Activated naive CD4-positive, alpha-beta T cell treated with anti-CD3 and anti-CD28 coated beads for 36 hours (primary cell): ENCODE data around the gene ATP5MK. TPM values are rescaled to one million over a fixed set of nuclear protein-coding genes. Genes with fewer than 3 reads are reported as not detected.
A peak's percentile ranks its signal among the peaks of the same experiment; 100 is the strongest.

Source experiments
- CTCF ChIA-PET: fragments of 350-600 bp; sonication (Branson Sonifier 250); formaldehyde crosslinking; loops from one replicate; lab custom pipeline; 2021; ENCODE audit warnings: antibody characterized with exemption; lab: Charles Lee
- DNase-seq: peaks from one replicate; pipeline ENCODE4 v3.0.0-alpha.2; 2020
- H3K27ac Mint-ChIP-seq: one replicate; pipeline ENCODE4 v1.8.0; 2021; ENCODE audit warnings: mild to moderate bottlenecking, mixed read lengths
- H3K27me3 Mint-ChIP-seq: one replicate; pipeline ENCODE4 v1.8.0; 2021; ENCODE audit warnings: low read depth, mixed read lengths
- H3K36me3 Mint-ChIP-seq: one replicate; pipeline ENCODE4 v1.8.0; 2021; ENCODE audit warnings: low read depth, mixed read lengths
- H3K4me1 Mint-ChIP-seq: one replicate; pipeline ENCODE4 v1.8.0; 2021; ENCODE audit warnings: low read depth, mixed read lengths
- H3K4me3 Mint-ChIP-seq: one replicate; pipeline ENCODE4 v1.8.0; 2021; ENCODE audit warnings: mild to moderate bottlenecking, moderate library complexity, mixed read lengths
- H3K9me3 Mint-ChIP-seq: one replicate; pipeline ENCODE4 v1.8.0; 2021; ENCODE audit warnings: mixed read lengths
- intact Hi-C: fragments of 100-400 bp; cut with micrococcal nuclease; formaldehyde crosslinking; loops from one replicate; pipeline ENCODE4 v1.15.1; 2023
- microRNA-seq: library from miRNA; unstranded; fragments of <30 nt; microRNA quantifications from one replicate; pipeline ENCODE4 v1.2.0, GENCODE V29; 2022; ENCODE audit warnings: borderline microRNAs expressed, borderline replicate concordance
- total RNA-seq, 2 experiments: library from RNA; stranded (reverse); gene quantifications; one replicate each; pipeline ENCODE4 v1.2.3, GENCODE V29; 2021

ATP5MK gene
- total RNA-seq, 2 experiments from 2014 or later = 422 to 423 TPM

DNA sequence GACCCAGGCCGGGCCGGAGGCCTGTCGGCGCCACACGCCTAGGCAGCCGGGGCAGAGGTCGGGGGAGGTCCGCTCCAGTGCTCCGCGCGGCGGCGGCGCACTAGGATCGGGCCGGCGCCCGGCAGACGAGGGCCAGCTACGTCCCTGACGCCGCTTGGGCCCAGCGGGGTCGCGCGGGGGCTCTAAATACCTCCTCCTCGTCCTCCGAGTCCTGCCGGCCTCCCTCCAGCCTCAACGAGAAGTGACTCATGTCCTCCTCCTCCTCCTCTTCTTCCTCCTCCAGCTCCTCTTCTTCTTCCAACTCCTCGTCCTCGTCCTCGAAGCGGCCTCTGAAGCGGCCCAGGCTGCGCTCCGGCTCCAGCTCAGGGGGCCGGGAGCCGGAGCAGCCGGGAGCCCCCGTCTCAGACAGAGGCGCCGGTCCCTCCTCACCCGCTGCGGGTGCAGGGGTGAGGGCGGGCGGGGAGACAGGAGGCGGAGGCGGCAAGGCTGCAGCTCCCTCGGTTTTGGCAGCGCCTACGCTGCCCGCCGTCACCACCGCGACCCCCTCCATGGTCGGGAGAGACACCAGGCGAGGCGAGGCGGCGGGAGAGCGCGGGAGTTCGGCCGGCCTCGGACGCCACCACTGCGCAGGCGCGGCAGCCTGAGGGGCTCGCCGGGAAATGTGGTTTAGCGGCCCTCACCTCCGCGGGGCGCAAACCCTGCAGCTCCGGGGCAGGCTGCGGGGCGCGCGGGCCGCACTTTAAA is 45.6 kb downstream of the ATP5MK start, which contains the start of gene PCGF6:
PCGF6 (minus strand) TSS at position 624 of the 744 bp plus-strand sequence; CDS start at position 550, 74 bp downstream.
- Mint-ChIP-seq H3K4me1 (peaks cover 12% of the 10 kb centered on the region), H3K9me3 (no peaks in the 10 kb centered on the region), H3K27me3 (no peaks in the 10 kb centered on the region), H3K4me3 (peak within 1 kb of the TSS; percentile 90), H3K27ac (peak within 1 kb of the TSS; percentile 86), H3K36me3 (peaks cover 5% of the 10 kb centered on the region)
- intact Hi-C loops = loop anchor here (1.0 to 5.0 kb wide), 4 partner anchors 18 to 432 kb away; partner anchors contain the start of genes ATP5MK, CNNM2, NT5C2 and PDCD11
- peak; percentile 70 for DNase-seq
- CTCF ChIA-PET = interaction anchor here (1.0 to 3.5 kb wide), 2 partner anchors 16 to 135 kb away, joined by 3 to 8 read pairs; no protein-coding TSS in a partner anchor

DNA sequence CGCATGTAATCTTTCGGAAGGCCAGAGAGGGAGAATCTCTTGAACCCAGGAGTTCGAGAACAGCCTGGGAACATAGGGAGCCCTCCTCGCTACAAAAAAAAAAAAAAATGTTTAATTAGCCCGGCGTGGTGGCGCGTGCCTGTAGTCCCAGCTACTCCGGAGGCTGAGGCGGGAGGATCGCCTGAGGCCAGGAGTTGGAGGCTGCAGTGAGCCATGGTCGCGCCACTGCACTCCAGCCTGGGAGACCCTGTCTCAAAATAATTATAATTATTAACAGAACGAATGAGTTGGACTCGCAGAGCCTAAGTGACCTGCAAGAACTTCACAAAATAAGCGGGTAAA is 46.1 kb downstream of the ATP5MK start:
- H3K9me3 Mint-ChIP-seq = no peaks in the 10 kb centered on the region
- peaks cover 12% of the 10 kb centered on the region for H3K4me1 Mint-ChIP-seq
- DNase-seq = no peak
- CTCF ChIA-PET = interaction anchor here (0.7 to 3.5 kb wide), 3 partner anchors 16 to 407 kb away, joined by 3 to 8 read pairs (median 4); no protein-coding TSS in a partner anchor
- H3K36me3 Mint-ChIP-seq = peaks cover 5% of the 10 kb centered on the region
- peak overlapping the region; percentile 90 for H3K4me3 Mint-ChIP-seq
- no peaks in the 10 kb centered on the region for H3K27me3 Mint-ChIP-seq
- H3K27ac Mint-ChIP-seq = no peak overlapping the region
- intact Hi-C loops = loop anchor here (2.0 to 5.0 kb wide), 2 partner anchors 47 to 158 kb away; partner anchors contain the start of genes ATP5MK, NT5C2 and PDCD11

Small RNAs within 50 kb of the gene (microRNA-seq; reads per million reads assigned to microRNA genes)
- 3,648 reads per million, percentile 93 among the genes with 10 or more reads in this experiment for gene MIR1307

Other genes starting within 250 kb of the ATP5MK start
- 10 to 100 TPM; 39.3 to 44.3 TPM for gene NT5C2, start 203.2 kb downstream of the ATP5MK start, total RNA-seq
- under 1 TPM in 1 of 2 experiments, not detected in 1; 0.17 TPM for gene RPEL1, start 150.6 kb downstream of the ATP5MK start, total RNA-seq
- gene INA, start 119.3 kb downstream of the ATP5MK start, total RNA-seq = under 1 TPM; 0.10 TPM
- 10 to 100 TPM; 10.6 to 10.7 TPM for gene PCGF6, start 45.3 kb downstream of the ATP5MK start, total RNA-seq
- gene TAF5, start 28.5 kb downstream of the ATP5MK start, total RNA-seq = 10 to 100 TPM; 16.3 TPM
- gene PDCD11, start 151 bp upstream of the ATP5MK start, total RNA-seq = 10 to 100 TPM; 50.1 TPM
- gene CALHM2, start 55.9 kb upstream of the ATP5MK start, total RNA-seq = 1 to 10 TPM; 8.3 to 9.5 TPM
- not detected for gene CALHM1, start 62.4 kb upstream of the ATP5MK start, total RNA-seq
- not detected for gene CALHM3, start 82.8 kb upstream of the ATP5MK start, total RNA-seq
- gene NEURL1, start 97.2 kb upstream of the ATP5MK start, total RNA-seq = 1 to 10 TPM; 1.3 to 1.6 TPM